PC-9 (cell line): ENCODE results near the gene MAP3K5.

Experiments
- CTCF ChIP-seq: fragments of 200-600 bp; sonication (generic); conservative IDR thresholded peaks from 2 replicates; pipeline ENCODE4 v1.6.1; 2017; ENCODE audit warnings: mixed run types, antibody characterized with exemption, mild to moderate bottlenecking, moderate library complexity
- EZH2 ChIP-seq: fragments of 200-600 bp; sonication (generic); IDR thresholded peaks from 2 replicates; pipeline ENCODE4 v1.8.0; 2017; ENCODE audit warnings: antibody characterized with exemption, low read depth

- TF ChIP-seq CTCF (no peak), EZH2 (no peak)
Measured at GRCh38 chr6:136628996-136629395, 163.3 kb downstream of the MAP3K5 start.
